Germinal center (tissue), 1 donor: ENCODE data around the gene ELOVL7.
"Not testable (repeated sequence)": the region's sequence is repeated elsewhere in the genome, so short reads cannot be mapped to it uniquely, and the experiment has no call there.

Source experiments
- DNase-seq: peaks from one replicate; pipeline ENCODE4 v3.0.0; 2012; ENCODE audit warnings: mixed read lengths, low spot score

Gene ELOVL7

GRCh38 chr5:60843936-60844905 is at the start of gene ELOVL7:
Gene ELOVL7, minus strand, starts transcription at chr5:60844269. Its CDS starts 56,872 bp downstream, at chr5:60787397.
- peak; percentile 66 for DNase-seq

- no peak for DNase-seq
Observed at GRCh38 chr5:60893521-60893920, 49.5 kb upstream of the ELOVL7 start.

DNA sequence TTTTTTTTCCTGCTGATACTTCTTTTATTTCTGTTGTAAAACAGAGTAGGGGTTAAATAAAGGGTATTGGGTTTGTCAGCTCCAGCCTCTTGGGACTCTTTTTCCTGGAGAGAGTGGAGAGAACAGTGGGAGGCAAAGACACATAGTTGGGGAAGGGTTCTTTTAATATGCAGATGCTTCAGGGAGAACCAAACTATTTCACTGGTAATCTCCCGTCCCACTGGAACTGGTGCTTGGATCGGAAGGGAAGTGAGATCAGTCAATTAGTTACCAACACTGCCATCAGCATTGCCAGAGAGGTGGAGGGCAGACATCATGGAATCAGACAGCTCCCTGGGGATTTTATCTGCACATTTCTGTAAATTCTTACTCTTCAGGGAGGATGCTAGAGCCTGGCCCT is 47.6 kb upstream of the ELOVL7 start:
- DNase-seq, result no peak

GRCh38 chr5:60888359-60889061 is 44.4 kb upstream of the ELOVL7 start:
- DNase-seq, result no peak

GRCh38 chr5:60887746-60888145 is 43.7 kb upstream of the ELOVL7 start:
- no peak for DNase-seq

DNA sequence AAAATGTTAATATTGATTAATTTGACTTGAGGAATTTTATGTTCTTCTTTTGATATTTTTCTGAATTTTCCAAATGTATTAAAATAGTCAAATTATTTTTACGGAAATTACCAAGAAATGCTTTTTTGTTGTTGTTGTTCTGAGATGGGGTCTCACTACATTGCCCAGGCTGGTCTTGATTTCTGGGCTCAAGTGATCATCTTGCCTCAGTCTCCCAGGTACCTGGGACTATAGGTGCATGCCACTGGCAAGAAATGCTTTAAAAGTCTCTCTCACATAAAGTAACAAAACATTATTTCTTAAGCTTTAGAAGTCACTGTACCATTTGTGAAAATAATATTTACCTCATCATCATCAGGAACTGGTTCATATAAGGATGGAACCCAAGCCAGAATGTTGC is 43.0 kb upstream of the ELOVL7 start:
- no peak for DNase-seq

DNA sequence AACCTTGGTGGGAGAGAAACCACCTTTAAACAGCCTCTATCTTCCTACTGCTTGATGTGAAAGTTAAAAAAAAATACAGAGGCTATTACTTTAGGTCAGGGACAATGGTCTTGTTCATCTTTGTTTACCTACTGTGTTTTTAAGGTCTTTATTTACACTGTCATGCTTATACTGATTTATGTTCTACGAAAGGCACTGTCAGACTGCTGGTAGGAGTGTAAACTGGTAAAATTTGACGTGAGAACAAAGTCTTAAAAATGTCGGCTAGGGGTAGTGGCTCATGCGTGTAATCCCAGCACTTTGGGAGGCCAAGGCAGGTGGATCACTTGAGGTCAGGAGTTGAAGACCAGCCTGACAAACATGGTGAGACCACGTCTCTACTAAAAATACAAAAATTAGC is 42.1 kb upstream of the ELOVL7 start:
- DNase-seq, result no peak

GRCh38 chr5:60883229-60883628 is 39.2 kb upstream of the ELOVL7 start:
- DNase-seq, result peak; percentile 8

DNA sequence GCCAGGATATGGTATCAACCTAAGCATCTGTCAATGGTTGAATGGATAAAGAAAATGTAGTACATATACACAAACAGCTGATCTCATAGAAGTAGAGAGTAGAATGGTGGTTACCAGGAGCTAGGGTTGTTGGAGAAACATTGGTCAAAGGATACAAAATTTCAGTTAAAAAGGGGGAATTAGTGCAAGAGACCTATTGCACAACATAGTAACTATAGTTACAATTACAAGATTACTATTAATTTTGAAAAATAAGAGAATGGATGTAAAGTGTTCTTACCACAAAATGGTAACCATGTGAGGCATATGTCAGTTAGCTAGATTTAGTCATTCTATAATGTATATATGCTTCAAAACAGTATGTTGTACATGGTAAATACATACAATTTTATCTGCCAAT is 28.8 kb upstream of the ELOVL7 start:
- DNase-seq, result no peak

DNA sequence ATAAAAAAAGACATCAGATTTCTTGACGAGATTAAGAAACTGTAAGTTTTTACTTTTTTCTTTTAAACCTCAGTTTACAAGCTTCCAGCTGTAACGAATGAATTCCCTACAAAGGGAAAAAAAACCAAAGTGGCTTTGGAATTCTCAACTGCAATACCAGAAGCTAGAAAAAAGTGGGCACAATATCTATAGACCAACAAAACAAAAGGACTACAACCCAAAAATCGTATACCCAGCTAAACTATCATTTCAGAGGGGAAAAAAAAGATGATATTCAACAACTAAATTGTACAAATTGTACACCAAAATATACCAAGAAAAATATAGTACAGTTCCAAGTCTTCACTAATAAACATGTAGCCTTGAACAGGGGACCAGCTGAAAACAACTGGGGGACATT is 26.8 kb upstream of the ELOVL7 start:
- no peak for DNase-seq

GRCh38 chr5:60860572-60860971 is 16.5 kb upstream of the ELOVL7 start:
- DNase-seq, result not testable (repeated sequence)

GRCh38 chr5:60856066-60856465 is 12.0 kb upstream of the ELOVL7 start:
- DNase-seq, result no peak

GRCh38 chr5:60852940-60853339 is 8.9 kb upstream of the ELOVL7 start:
- DNase-seq, result no peak

- DNase-seq, result no peak
Observed at GRCh38 chr5:60852317-60852716, 8.2 kb upstream of the ELOVL7 start.

DNA sequence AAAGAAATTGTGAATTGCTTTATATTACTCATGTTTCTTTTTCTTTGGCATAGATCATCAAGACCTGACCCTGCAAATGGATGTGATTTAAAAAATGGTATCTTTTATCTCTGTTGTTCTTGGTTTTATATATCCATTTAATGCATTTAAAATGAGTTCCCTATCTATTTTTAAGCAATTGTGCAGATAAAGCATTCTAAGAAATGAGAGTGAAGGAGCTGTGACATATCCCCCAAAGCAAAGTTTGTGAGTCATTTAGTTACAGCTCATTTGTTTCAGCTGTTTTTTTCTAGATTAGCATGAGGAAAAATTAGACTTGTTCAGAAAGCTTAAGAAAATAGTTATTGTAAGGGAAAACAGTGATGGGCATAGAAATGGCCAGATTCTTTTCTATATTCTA is 7.6 kb upstream of the ELOVL7 start:
- no peak for DNase-seq

GRCh38 chr5:60846298-60846697 is 2.2 kb upstream of the ELOVL7 start:
- no peak for DNase-seq

- DNase-seq, result no peak
Observed at GRCh38 chr5:60843386-60843935, 608 bp downstream of the ELOVL7 start.

- no peak for DNase-seq
Observed at GRCh38 chr5:60842871-60843385, 1.1 kb downstream of the ELOVL7 start.

DNA sequence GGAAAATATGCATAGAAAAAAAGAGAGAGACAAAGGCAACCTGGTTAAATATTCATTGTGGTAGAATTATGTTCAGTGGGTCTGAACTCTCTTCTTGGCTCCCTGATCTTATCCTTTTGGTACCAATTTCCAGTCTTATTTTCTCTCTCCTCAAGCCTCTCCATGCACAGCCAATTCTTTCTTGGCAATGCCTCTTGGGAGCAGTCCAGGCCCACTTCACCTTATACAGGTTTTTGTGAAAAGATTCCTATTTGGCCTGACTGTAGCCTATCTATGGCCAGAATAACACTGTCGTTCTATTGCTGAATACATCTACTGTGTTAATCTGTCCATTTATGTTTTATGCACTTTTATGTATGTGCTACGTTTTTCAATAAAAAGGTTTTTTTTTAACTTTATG is 2.7 kb downstream of the ELOVL7 start:
- DNase-seq, result no peak

DNA sequence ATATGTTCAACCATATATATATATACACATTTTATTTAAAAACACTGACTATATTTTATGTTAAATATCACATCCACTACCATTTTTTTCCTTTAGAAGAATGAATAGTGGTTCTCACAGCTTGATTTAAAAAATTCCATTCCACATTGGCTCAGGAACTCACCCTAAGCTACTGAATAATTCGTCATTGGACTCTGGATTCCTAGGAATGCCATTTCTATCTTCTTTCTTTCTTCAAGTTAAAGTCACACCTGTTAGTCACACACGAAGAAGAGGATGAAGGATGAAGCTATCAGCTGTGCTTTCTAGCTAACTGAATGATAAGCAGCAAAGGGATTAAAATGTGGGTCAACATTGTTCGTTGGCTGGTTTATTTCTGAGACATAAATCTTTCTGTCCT is 7.9 kb downstream of the ELOVL7 start:
- no peak for DNase-seq

- no peak for DNase-seq
Observed at GRCh38 chr5:60835554-60835953, 8.5 kb downstream of the ELOVL7 start.

- DNase-seq, result no peak
Observed at GRCh38 chr5:60833520-60833919, 10.5 kb downstream of the ELOVL7 start.
